Caki2 (cell line): ENCODE measurements around the gene CD70. TPM values are rescaled to one million over a fixed set of nuclear protein-coding genes. Genes with fewer than 3 reads are reported as not detected.
"Not testable (repeated sequence)": the region's sequence is repeated elsewhere in the genome, so short reads cannot be mapped to it uniquely, and the experiment has no call there.

ENCODE experiments used
- DNase-seq: peaks from one replicate; pipeline ENCODE4 v3.0.0-alpha.2; 2015; ENCODE audit warnings: low read depth
- in situ Hi-C: cut with HindIII; loops from 2 replicates; pipeline ENCODE4 v1.10.0; 2016; ENCODE audit warnings: low sequenced_read_pairs, low pct_unique_long_range_greater_than_20kb, mixed read lengths
- total RNA-seq: library from RNA; depleted of rRNA; stranded (reverse); fragments of >200 nt; shearing (Covaris generic); gene quantifications from 2 replicates; pipeline ENCODE4 v1.2.3, GENCODE V29; 2014; ENCODE audit warnings: low replicate concordance

Gene CD70
- total RNA-seq, 1 experiment from 2014 or later: 291 TPM

GRCh38 chr19:6600951-6601536, 10.1 kb upstream of the CD70 start:
- in situ Hi-C loops, DNase-seq: not testable (repeated sequence)

GRCh38 chr19:6599866-6600454, 9.0 kb upstream of the CD70 start:
- in situ Hi-C loops: no loop called here

GRCh38 chr19:6598254-6598892, 7.4 kb upstream of the CD70 start:
- DNase-seq, in situ Hi-C loops: not testable (repeated sequence)

More at GRCh38 chr19:6599866-6600454, 9.0 kb upstream of the CD70 start:
- DNase-seq: no peak

- in situ Hi-C loops, DNase-seq: not testable (repeated sequence)
Observed at GRCh38 chr19:6597471-6598253, 6.7 kb upstream of the CD70 start.

- in situ Hi-C loops: no loop called here
- DNase-seq: no peak
Observed at GRCh38 chr19:6596621-6597020, 5.7 kb upstream of the CD70 start.

- in situ Hi-C loops: no loop called here
- DNase-seq: no peak
Observed at GRCh38 chr19:6593651-6594416, 2.9 kb upstream of the CD70 start.

GRCh38 chr19:6590258-6590826, 608 bp downstream of the CD70 start:
- in situ Hi-C loops: no loop called here
- no peak for DNase-seq

- DNase-seq: no peak
- in situ Hi-C loops: no loop called here
Observed at GRCh38 chr19:6589711-6590257, 1.2 kb downstream of the CD70 start.

GRCh38 chr19:6588508-6589345, 2.2 kb downstream of the CD70 start:
- in situ Hi-C loops: no loop called here
- DNase-seq: no peak

- in situ Hi-C loops: no loop called here
Observed at GRCh38 chr19:6587998-6588507, 2.9 kb downstream of the CD70 start.

GRCh38 chr19:6587093-6587820, 3.7 kb downstream of the CD70 start:
- in situ Hi-C loops: no loop called here
- DNase-seq: no peak

More at GRCh38 chr19:6587998-6588507, 2.9 kb downstream of the CD70 start:
- no peak for DNase-seq

- in situ Hi-C loops: no loop called here
- DNase-seq: no peak
Observed at GRCh38 chr19:6586726-6587092, 4.2 kb downstream of the CD70 start.

- in situ Hi-C loops: no loop called here
- no peak for DNase-seq
Observed at GRCh38 chr19:6586056-6586455, 4.9 kb downstream of the CD70 start.

GRCh38 chr19:6582515-6583484, 8.2 kb downstream of the CD70 start:
- in situ Hi-C loops, DNase-seq: not testable (repeated sequence)

GRCh38 chr19:6580313-6580712, 10.6 kb downstream of the CD70 start:
- in situ Hi-C loops: no loop called here

More at GRCh38 chr19:6580313-6580712, 10.6 kb downstream of the CD70 start:
- DNase-seq: peak; percentile 92
